Frontal cortex (tissue), 4 donors: ENCODE results near the gene RB1. TPM values are rescaled to one million over a fixed set of nuclear protein-coding genes. Genes with fewer than 3 reads are reported as not detected.

Experiments
- DNase-seq, 2 donors: peaks; one replicate each; pipeline ENCODE4 v3.0.0; 2012; ENCODE audit warnings: low spot score in 2 of 2
- FAIRE-seq: peaks from 2 replicates; lab custom pipeline; 2012; peaks lifted over from hg19 to GRCh38; lab: Jason Lieb, UNC
- total RNA-seq: library from RNA; depleted of rRNA; stranded (reverse); fragments of >200 nt; gene quantifications from one replicate; pipeline ENCODE4 v1.2.3, GENCODE V29; 2014
- donor health status: control.
- donor health status: control.
- donor health status: control.

Gene RB1
- total RNA-seq, 1 donor from 2014 or later = 35.9 TPM

DNA sequence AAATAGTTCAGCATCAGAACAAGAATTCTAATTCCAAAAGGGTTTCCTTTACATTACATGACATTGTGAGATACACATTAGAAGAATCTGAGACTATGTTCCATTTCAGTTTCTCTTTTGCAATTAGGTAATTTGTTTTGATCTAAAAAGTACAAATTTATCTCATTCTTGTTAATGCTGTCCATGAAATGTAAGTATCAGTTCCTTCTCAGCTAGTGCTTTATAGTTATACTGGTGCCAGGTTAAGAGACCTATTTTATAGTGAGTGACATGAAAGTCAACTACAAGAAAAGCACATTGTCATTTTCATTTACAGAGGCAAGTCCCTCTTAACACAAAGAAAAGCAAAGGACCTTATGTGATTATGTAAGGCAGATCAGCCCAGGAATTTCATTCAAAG is 185.4 kb downstream of the RB1 start:
- FAIRE-seq (no peak), DNase-seq (no peak)

DNA sequence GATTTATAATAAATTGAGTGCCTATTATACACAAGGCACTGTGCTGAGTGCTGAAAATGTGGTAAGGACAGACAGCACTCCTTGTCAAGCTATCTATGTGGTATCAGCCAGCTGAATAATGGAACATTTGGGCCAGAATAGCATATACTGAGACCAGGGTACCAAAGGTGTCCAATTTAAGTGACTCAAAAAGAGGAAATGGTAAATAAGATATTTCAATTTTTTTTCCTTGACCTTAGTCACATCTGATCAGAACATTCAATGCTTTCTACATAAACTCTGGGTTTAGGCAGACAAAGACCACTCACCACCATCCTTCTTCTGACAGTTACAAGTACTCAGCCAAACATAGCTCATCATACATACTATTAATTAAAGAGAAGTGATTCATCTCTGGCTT is 186.1 kb downstream of the RB1 start:
- DNase-seq = no peak
- FAIRE-seq = no peak

DNA sequence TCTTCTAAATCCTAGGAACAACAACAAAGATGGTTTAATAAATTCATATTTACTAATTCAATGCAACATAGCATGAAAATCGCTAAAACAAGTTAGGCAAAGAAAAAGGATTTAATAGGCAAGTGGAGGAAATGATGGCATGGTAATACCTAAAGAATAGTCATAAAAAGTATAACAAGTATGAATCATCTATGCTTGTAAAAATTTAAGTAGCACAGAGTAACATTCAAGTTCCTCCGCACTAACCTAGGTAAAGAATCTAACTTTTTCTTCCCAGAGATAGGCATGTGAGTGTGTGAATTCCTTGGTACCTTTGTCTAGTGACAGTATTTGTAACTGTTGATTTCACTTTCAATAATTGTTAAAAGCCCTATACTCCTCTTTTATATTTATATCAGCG is 186.7 kb downstream of the RB1 start:
- FAIRE-seq = no peak
- DNase-seq = no peak

DNA sequence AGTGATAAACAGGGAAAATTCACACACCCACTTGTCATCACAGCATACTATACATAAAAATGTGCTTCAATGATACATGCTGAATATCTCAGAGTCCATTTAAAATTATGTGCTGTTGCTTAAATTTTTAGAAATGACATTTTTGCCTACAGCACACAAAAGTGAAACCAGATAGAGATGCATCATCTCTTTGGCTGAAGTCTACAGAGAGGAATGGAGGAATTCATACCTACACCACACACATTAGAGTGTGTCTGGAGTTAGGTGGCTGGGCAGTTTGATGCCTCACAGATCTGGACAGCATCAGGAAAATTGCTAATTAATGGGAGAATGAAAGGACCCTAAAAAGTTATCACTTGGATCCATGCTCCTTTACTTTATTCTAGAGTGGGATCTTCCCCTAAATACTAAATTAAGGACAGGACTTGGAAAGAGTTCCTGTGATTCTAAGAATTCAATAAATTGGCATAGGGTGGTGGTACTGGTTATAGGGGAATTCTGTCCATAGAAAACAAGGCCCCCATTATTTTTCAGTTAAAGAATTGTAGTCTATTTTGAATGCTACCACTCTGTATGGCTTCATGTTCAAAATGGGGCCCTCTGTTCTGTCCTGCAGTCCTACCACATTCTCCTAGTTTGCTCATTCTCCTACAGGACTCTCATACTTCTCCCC is 188.0 kb downstream of the RB1 start:
- DNase-seq (no peak), FAIRE-seq (no peak)

DNA sequence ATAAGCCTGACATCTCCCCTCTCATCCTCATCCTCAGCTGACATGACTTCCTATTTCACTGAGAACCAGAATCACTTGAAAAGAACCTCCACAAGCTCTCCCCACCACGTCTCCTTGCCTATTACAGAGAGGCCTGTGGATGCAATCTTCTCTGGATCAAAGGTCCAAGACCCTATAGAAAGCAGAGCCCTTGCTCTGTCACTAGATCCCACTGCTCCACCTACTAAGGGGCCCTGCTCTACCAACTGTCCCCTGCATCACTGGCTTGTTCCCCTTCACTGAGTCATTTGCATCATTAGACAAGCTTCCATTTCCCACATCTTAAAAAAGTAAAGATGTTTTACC is 188.5 kb downstream of the RB1 start:
- FAIRE-seq = no peak

DNA sequence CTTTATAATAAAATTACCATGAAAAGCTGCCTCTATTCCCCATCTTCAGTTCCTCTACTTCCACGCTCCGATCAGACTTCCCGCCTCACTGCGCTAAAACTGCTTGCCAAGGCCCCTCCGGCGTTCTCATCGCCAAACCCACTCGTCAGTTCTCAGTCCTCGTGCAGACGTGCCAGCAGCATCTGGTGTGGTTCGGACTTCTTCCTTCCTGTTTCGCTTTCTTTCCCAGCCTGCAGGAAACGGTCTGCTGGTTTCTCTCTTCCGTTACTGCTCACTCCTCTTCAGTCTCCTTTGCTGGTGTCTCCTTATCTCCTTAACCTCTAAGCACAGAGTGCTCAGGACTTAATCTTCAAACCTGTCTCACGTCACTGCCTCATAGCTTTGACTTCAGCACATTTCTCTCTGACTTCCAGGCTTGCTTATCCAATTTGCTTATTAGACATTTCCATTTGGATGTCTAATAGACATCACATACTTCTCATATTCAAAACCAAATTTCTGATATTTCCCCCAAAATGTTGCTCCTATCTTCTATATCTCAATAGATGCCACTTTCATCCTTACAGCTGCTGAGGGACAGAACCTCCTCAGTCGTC is 189.0 kb downstream of the RB1 start:
- FAIRE-seq (no peak), DNase-seq (no peak)

More for the DNA sequence above, 188.5 kb downstream of the RB1 start:
- DNase-seq = no peak

DNA sequence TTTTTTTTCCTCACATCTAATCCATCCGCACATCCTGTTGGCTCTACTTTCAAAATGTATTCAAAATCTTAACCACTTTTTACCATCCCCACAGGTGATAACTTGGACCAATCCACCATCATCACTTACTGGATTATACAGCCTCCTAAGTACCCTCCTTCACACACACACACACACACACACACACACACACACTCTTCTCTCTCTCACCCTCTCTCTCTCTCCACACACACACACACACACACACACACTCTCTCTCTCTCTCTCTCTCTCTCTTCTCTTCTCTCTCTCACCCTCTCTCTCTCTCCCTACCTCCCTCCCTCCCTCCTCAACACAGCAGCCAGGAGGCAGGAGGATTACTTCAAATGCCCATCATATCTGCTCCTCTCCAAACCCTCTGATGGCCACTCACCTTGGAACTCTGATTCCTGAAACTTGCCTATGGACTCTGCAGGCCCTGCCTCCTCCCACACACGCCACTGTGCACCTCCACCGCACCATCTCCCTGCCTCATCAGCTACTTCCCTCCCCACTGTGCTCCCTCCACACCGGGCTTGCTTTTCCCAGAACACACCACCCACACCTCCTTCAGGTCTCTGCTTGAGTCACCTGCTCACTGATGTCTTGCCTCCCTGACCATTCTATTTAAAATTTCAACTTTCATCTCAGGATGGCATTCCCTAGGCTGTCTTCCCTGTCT is 189.7 kb downstream of the RB1 start:
- DNase-seq (no peak), FAIRE-seq (no peak)

DNA sequence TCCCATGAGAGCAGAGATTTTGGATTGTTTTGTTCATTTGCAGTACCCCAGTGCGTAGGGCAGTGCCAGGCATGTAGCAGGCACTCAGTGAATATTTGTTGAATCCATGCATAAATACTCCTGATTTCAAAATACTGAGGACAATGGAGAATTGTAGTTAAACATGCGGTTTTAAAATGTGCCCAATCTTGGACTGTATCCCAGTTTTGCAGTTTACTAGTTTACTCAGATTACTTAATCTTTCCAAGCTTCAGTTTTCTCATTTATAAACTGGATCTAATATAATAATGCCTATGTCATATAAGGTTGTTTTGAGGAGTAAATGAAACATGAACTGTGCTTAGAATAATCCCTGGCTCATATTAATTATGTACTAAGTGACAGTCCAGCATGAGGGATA is 190.3 kb downstream of the RB1 start:
- FAIRE-seq (no peak), DNase-seq (no peak)

DNA sequence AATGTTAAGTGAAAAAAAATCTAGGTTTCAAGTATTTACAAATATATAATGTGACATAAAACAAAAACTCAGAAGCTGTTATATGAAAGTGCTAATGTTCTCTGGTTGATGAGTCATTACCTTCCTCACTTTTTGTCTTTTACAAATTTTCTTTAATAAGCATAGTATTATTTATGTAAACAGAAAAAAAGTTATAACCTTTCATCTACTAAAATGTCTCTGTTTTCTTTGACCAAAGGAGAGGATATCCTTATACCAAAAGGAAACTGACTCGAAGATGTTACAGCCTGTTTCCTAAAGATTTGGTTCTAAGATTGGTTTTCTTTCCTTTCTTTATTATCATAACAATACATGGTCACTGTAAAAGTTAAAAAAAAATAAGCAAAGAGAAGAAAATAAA is 191.3 kb downstream of the RB1 start:
- FAIRE-seq = no peak
- no peak for DNase-seq

DNA sequence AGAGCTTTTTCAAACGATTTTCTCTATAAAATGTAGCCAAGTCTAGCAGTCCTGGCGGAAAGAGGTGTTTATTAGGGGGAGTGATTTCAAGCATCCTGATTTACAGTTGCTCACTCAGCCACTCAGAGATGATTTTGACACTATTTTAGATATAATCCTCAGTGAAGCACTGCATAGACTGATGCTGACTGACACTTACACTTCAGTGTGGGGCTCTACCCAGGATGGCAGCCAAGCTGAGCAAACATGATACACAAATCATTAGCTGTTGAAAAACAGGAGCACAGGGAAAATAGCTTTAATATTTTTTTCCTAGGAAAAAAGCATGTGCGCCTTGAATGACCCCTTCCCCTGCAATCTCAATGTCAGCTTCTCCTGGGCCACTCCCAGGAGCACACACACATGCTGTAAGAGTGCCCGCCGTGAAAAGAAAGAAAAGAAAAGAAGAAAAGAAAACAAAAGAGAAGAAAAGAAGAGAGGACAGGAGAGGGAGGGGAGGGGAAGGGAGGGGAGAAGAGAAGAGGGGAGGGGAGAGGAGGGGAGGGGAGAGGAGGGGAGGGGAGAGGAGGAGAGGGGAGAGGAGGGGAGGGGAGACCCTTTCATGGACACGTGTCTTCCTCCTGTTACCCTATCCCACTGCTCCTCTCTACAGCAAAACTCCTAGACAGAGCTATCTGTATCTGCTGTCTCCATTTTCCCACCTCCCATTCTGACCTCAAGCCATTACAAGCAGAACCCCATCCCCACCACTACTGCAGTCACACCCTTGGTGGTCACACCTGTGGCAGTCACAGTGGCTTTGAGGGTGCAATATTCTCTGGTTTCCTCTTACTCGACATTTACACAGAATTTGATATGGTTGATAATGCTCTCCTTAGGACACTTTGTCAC is 193.0 kb downstream of the RB1 start:
- DNase-seq = no peak
- no peak for FAIRE-seq

DNA sequence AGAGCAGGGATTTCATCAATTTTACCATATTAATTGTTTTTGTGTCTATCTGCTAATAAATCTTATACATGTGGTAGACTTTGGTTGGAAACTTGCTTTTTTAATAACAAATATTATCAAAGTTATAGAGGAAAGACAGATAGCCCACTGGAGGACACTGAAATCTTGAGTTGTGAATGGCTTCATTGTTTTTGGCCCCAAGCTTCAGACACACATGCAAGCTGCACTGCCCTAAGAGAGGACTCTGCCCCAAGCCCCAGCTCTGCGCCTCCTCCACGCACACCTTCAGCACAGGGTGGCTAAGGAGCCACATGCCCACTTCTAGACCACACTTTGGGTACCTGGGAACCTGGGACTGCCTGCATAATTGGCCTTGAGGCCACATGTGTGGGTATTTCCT is 194.1 kb downstream of the RB1 start:
- DNase-seq (no peak), FAIRE-seq (no peak)

DNA sequence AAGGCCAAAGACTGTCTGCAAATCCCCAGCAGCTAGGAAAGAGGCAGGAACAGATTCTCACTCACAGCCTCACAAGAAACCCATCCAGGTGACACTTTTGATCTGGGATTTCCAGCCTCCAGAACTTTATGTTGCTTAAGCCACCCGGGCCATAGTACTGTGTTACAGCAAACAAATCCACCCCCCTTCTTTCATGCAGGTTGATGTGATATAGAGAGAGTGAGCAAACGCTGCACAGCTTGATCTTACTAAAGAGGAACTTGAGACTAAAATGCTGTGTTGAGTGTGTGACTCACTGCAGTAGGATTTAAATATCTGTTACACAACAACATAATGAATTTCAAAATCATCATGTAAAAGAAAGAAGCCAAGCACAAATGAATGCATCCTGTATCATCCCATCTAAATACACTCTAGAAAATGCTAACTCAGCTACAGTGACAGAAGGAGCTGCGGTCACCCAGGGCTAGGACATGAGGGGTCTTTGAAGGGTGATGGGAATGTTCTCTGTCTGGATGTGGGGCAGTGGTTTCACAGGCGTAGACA is 197.2 kb downstream of the RB1 start:
- FAIRE-seq = no peak
- peak in 1 of 2 donors; percentile 33 for DNase-seq

DNA sequence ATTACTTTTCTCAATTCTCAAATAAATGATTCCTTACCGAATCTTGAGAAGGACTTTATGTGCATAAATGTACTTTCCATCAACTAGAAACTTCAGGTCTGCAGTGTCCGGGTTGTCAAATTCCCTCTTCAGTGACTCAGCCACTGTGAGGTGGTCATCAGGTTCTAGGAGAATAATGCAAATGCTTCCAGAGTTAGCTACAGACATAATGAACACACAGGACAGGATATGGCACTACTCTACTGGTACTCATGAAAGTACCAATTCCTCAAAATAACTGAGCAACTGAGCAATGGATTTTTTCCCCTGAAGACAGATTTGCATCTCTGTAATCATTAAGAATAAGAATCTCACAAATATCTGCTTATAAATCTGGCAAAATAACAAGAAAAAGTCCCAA is 198.2 kb downstream of the RB1 start:
- FAIRE-seq = no peak
- DNase-seq = no peak

DNA sequence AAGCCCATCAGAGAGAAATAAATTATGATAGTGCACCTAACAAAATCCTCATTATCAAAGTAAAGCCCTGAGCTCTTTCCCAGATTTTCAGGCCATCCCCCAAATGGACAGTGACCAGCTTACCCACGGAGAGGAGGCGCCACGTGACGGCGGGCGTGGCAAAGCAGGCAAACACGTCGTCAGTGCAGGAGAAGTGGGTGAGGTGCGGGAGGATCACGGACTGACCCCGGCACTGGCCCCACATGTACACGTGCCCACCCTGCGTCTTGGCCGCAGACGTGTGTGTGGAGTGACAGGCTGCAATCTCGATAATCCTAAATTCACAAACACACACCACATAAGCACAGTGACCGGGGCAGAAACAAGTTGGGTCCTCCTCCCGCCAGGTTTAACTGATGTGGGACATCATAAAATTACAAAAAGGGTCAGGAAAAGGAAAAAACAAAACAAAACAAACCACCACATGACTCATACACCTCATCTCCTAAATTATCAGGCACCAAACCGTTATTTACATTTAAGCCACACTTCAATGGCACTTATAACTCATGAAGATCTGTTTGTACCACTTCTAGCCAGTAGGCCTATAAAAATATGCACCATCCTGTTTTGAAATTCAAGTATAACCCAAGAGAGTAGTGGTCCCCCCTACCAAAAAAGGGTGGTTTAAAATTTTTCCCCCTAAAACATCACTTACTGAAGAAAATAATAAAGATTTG is 199.2 kb downstream of the RB1 start:
- DNase-seq (no peak), FAIRE-seq (no peak)

DNA sequence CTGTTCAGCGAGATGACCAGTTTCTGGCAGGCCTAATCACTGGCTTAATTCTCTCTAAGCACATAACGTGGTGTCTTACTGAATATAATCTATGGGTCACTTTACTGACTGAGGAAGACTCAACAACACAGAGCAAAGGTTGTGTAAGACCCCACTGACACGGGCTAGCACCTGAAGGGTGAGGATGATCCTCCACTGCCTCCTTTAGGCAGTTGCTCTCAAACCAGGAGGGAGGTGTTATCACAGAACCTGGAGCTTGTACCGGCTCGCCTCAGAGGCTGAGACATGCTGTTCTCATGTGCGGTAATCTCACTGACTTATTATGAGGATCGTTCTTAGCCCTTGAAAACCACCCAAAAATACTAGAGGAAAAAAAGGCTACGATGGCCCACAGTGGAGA is 201.1 kb downstream of the RB1 start:
- FAIRE-seq = no peak
- no peak for DNase-seq

DNA sequence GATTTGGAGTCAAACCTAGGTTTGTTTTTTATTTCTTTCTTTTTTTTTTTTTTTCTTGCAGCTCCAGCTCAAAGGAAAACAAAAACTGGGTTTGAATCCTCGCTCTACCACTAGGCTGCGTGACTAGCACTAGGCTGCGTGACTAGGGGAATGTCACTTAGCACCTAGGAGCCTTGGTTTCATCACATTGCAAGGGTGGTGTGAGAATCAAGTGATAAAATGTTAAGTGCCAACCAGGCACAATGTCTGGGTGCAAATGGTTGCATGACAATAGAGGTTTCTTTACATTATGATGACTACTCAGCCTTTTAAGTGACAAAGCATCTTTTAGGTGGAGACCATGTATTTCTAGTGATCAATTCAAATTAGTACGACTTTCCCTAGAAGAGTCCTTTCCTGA is 201.5 kb downstream of the RB1 start:
- no peak for DNase-seq
- FAIRE-seq = no peak

DNA sequence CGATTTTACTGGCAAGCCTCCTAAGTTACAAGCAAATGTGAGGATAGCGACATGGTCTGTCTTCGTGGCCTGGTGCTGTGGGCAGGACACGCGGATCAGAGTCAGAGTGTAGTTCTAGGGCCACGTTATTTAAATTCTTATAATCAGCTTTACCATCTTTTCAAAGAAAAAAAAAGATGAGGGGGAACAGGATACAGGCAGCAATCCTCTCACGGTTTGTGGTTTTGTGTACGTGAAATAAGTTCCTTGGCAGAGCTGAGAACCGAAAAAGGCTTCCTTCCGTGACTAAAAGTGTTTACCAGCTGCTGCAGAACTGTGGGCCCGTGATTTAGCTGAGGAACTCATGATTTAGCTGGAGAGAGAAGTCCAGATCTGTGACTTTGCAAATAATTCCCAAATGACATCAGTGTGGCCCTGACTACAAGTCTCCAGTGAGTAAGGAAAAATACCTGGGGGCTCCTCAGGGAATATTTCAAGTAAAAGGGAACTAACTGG is 202.1 kb downstream of the RB1 start:
- no peak for FAIRE-seq
- DNase-seq = no peak

DNA sequence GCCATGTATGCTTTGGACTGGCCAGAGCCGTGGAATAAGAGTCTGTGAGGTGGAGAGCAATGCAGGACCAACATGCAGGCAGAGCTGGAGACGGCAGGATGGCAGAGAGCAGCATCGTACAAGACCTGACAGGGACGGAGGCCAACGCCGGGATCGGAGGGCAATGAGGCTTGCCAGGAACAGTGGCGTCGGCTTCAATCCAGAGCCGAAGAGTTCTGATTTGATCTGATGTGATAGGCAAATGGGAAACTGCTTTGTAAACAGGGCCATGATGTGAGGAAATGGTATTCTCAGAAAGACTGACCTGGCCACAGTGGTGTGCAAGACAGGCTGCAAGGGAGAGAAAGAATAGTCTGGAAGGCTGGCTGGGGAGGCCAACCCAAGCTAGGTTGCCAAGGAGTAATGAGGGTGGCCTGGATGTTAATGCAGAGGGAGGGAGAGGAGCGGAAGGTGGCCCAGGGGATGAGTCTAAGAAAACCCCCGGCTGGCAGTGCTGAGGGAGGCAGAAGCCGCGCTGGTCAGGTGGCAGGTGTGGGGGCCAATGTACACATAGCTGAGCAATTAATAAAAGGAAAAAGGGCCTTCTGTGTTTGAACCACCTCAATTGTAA is 202.6 kb downstream of the RB1 start:
- FAIRE-seq = no peak
- DNase-seq = no peak

DNA sequence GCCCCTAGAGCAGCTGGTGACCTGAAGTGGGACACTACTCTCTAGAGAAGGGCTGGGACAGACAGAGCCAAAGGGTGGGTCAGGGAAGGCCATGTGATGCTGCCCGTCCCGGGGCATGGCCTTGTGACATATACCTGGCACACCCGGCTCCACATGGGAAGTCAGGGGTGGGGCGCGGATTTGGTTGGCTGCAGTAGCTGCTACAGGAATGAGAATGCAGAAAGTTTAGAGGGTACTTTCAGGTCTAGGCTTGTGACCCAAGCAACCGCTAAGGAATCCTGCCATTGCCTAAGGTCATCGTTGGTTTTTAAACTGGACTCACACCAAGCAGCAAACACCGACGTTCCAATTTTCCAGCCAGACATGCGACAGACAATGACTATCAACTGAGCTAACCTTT is 203.5 kb downstream of the RB1 start:
- DNase-seq (no peak), FAIRE-seq (no peak)
